ENCODE results near the gene MPDZ. TPM values are rescaled to one million over a fixed set of nuclear protein-coding genes. Genes with fewer than 3 reads are reported as not detected.

The MPDZ gene
- 31.3 TPM for total RNA-seq
- long read RNA-seq, full-length matches to known transcripts, result 1 of 26 reads
- long read RNA-seq, partial matches to known transcripts, result 14 of 26 reads
- long read RNA-seq, other reads (novel, unspliced or antisense), result 11 of 26 reads

DNA sequence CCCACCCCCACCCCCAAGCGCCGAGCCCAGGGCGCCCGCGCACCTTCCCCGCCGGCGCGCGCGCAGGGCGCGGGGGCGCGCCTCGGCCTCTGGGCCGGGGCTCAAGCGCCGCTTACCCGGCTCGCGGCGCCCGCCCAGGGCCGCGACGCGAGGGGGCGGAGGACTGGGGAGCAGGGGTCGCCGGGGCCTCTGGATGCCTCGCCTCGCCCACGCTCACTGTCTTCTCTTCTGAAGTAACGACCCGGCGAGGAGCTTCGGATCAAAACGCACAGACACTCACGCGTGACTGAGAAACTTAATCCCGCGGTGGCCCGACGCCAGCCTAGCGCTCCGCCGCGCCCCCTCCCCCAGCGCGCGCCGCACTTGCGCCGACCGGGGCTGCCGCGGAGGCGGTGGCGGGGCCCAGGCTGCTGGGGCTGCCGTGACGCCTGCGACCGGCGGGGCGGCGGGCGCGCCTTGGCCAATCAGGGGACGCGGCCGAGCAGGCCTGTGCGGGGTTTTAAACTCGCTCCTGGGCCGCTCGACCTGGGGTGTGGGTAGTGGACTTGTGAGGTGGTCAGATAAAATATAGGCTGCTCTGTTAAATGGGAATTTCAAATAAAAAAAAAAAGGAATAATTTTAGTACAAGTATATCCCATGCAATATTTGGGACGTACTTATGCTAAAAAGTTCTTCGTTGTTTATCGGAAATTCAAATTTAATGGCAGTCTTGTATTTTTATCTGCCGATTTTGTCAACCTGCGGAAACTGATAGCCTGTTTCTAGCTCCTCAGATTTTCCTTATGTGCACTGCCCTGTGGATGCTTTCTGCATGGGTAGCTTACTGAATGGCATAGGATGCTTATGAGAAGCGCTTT, at the start of gene MPDZ:
Gene MPDZ (minus strand): TSS at position 409 of the 858 bp plus-strand sequence. CDS start 29,377 bp downstream, outside the sequence.
- TF ChIP-seq, protein P1, sequence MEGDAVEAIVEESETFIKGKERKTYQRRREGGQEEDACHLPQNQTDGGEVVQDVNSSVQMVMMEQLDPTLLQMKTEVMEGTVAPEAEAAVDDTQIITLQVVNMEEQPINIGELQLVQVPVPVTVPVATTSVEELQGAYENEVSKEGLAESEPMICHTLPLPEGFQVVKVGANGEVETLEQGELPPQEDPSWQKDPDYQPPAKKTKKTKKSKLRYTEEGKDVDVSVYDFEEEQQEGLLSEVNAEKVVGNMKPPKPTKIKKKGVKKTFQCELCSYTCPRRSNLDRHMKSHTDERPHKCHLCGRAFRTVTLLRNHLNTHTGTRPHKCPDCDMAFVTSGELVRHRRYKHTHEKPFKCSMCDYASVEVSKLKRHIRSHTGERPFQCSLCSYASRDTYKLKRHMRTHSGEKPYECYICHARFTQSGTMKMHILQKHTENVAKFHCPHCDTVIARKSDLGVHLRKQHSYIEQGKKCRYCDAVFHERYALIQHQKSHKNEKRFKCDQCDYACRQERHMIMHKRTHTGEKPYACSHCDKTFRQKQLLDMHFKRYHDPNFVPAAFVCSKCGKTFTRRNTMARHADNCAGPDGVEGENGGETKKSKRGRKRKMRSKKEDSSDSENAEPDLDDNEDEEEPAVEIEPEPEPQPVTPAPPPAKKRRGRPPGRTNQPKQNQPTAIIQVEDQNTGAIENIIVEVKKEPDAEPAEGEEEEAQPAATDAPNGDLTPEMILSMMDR (IDR thresholded peaks at IDR 0.05), result no peak
- intact Hi-C loops (cut with DNase I), result no loop called here
- H3K27ac ChIP-seq, result peak within 1 kb of the TSS; percentile 85
- H3K4me1 ChIP-seq, result peaks cover 8% of the 10 kb centered on the region
- H3K4me3 ChIP-seq, result peak within 1 kb of the TSS; percentile 70
- H3K27me3 ChIP-seq (ENCODE audit: low read depth), result no peaks in the 10 kb centered on the region
- DNase-seq (peak; percentile 62), ATAC-seq (peak; percentile 92 to 95)
- H3K36me3 ChIP-seq, result no peaks in the 10 kb centered on the region
- peaks cover 3% of the 10 kb centered on the region for H3K9me3 ChIP-seq

GRCh38 chr9:13324988-13325387, 45.5 kb upstream of the MPDZ start:
- intact Hi-C loops (cut with DNase I), result no loop called here
- no peaks in the 10 kb centered on the region for H3K9me3 ChIP-seq
- no peaks in the 10 kb centered on the region for H3K4me1 ChIP-seq
- H3K27ac ChIP-seq, result no peak overlapping the region
- no peaks in the 10 kb centered on the region for H3K27me3 ChIP-seq (ENCODE audit: low read depth)
- no peaks in the 10 kb centered on the region for H3K36me3 ChIP-seq
- no peak for ATAC-seq
- TF ChIP-seq, protein P1 (IDR thresholded peaks at IDR 0.05), result no peak
- H3K4me3 ChIP-seq, result no peak overlapping the region
- no peak for DNase-seq

GRCh38 chr9:13322828-13323550, 43.5 kb upstream of the MPDZ start:
- peaks cover 4% of the 10 kb centered on the region for H3K9me3 ChIP-seq
- no peaks in the 10 kb centered on the region for H3K27me3 ChIP-seq (ENCODE audit: low read depth)
- DNase-seq (no peak), ATAC-seq (no peak)
- no peak overlapping the region for H3K27ac ChIP-seq
- no peaks in the 10 kb centered on the region for H3K36me3 ChIP-seq
- H3K4me1 ChIP-seq, result no peaks in the 10 kb centered on the region
- intact Hi-C loops (cut with DNase I), result no loop called here
- TF ChIP-seq, protein P1 (IDR thresholded peaks at IDR 0.05), result no peak
- H3K4me3 ChIP-seq, result no peak overlapping the region

- TF ChIP-seq, protein P1 (IDR thresholded peaks at IDR 0.05), result no peak
- Histone ChIP-seq H3K4me3 (no peak overlapping the region), H3K27ac (no peak overlapping the region), H3K4me1 (no peaks in the 10 kb centered on the region), H3K36me3 (no peaks in the 10 kb centered on the region), H3K9me3 (peaks cover 8% of the 10 kb centered on the region), H3K27me3 (ENCODE audit: low read depth) (no peaks in the 10 kb centered on the region)
- intact Hi-C loops (cut with DNase I), result no loop called here
- no peak for DNase-seq
- no peak for ATAC-seq
These were observed 38.5 kb upstream of the MPDZ start for GRCh38 chr9:13318027-13318426.

DNA sequence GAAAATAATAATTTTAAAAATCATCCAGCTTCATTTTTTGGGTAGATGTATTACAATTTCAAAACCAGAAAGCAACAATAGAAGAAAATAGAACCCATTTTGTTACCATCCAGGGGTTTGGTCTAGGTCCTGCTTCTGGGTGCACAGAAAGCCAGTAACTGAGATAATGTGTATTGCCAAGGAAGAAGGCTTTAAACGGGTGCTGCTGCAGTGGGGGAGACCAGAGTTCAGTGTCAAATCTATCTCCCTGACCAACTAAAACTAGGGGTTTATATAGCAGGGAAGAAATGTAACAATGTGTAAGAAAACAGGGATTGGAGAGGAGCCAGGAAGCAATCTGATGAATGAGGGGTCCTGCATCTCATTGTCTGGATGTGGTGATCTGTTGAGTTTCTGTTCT, 17.5 kb upstream of the MPDZ start:
- Histone ChIP-seq H3K36me3 (no peaks in the 10 kb centered on the region), H3K4me1 (no peaks in the 10 kb centered on the region), H3K9me3 (no peaks in the 10 kb centered on the region), H3K4me3 (no peak overlapping the region), H3K27me3 (ENCODE audit: low read depth) (no peaks in the 10 kb centered on the region), H3K27ac (no peak overlapping the region)
- DNase-seq (no peak), ATAC-seq (no peak)
- intact Hi-C loops (cut with DNase I), result no loop called here
- TF ChIP-seq, protein P1 (IDR thresholded peaks at IDR 0.05), result no peak
